Lower leg skin (tissue), 4 donors: ENCODE measurements around the gene MMD2. TPM values are rescaled to one million over a fixed set of nuclear protein-coding genes. Genes with fewer than 3 reads are reported as not detected.

ENCODE experiments used
- DNase-seq, 2 donors: peaks; one replicate each; pipeline ENCODE4 v3.0.0-alpha.2; 2019; ENCODE audit warnings: low spot score in 2 of 2
- H3K4me3 ChIP-seq: fragments of 200-600 bp; sonication (generic); 2 replicates; pipeline ENCODE4 v1.5.1; 2017; ENCODE audit warnings: mild to moderate bottlenecking, low read depth; ENCODE audit not compliant: poor library complexity, severe bottlenecking
- POLR2A ChIP-seq, 2 donors: fragments of 450-650 bp; IDR thresholded peaks; one replicate each; pipeline ENCODE4 v1.6.1; 2016 to 2017; ENCODE audit warnings: antibody characterized with exemption in 2 of 2, mild to moderate bottlenecking in 1 of 2, moderate library complexity in 1 of 2
- WGBS, 2 donors: methylation state at CpG; one replicate each; pipeline ENCODE4 v1.1.5; 2018; 5-methylcytosine and 5-hydroxymethylcytosine counted together
- intact Hi-C: fragments of 100-400 bp; cut with DNase I; formaldehyde crosslinking; loops from one replicate; pipeline ENCODE4 v1.15.0; 2023; ENCODE audit warnings: low total_unique reads
- total RNA-seq, 4 donors: library from RNA; depleted of rRNA; stranded (reverse); fragments of >200 nt; gene quantifications; one replicate each; pipeline ENCODE4 v1.1.0, GENCODE V29; 2016
- TF ChIP-seq, protein P1 (sequence below), 3 donors: fragments of 450-650 bp; IDR thresholded peaks; one replicate each; pipeline ENCODE4 v1.5.1; 2016; ENCODE audit warnings: antibody characterized with exemption in 3 of 3, mild to moderate bottlenecking in 3 of 3, moderate library complexity in 2 of 3

Gene MMD2
- total RNA-seq, 4 donors from 2014 or later, result not detected

GRCh38 chr7:4959893-4960292, 906 bp upstream of the MMD2 start:
- intact Hi-C loops, result no loop called here
- TF ChIP-seq POLR2A (IDR thresholded peaks at IDR 0.05), result no peak
- TF ChIP-seq, protein P1, sequence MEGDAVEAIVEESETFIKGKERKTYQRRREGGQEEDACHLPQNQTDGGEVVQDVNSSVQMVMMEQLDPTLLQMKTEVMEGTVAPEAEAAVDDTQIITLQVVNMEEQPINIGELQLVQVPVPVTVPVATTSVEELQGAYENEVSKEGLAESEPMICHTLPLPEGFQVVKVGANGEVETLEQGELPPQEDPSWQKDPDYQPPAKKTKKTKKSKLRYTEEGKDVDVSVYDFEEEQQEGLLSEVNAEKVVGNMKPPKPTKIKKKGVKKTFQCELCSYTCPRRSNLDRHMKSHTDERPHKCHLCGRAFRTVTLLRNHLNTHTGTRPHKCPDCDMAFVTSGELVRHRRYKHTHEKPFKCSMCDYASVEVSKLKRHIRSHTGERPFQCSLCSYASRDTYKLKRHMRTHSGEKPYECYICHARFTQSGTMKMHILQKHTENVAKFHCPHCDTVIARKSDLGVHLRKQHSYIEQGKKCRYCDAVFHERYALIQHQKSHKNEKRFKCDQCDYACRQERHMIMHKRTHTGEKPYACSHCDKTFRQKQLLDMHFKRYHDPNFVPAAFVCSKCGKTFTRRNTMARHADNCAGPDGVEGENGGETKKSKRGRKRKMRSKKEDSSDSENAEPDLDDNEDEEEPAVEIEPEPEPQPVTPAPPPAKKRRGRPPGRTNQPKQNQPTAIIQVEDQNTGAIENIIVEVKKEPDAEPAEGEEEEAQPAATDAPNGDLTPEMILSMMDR (IDR thresholded peaks at IDR 0.05), result no peak
- 57 to 62% methylated on average over 2 of the region's 4 CpGs for WGBS, 2 donors
- no peak overlapping the region for H3K4me3 ChIP-seq
- DNase-seq, result no peak

DNA sequence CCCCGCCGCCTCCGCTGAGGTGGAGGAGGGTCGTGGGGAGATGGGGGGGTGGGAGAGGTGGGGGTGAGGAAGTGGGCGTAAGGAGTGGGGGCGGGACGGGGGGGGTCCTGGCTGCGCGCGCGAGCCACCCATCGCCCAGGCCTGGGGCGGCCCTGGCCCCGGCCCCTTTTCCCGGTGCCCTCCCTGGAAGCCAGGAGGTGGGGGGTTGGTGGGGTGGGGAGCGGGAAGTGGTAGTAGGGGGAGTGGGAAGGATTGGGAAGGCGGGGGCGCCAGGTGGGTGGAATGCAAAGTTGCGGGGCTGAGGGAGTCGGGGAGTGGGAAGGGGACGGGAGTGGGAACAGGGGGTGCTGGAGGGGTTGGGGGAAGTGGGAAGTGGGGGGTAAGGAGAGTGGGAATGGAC, 319 bp upstream of the MMD2 start:
- H3K4me3 ChIP-seq, result no peak overlapping the region
- peak in 1 of 2 donors; percentile 59 for DNase-seq
- TF ChIP-seq, protein P1 (IDR thresholded peaks at IDR 0.05), result no peak
- no peak for TF ChIP-seq POLR2A (IDR thresholded peaks at IDR 0.05)
- WGBS, 2 donors, result 0% methylated on average over 1 to 10 of the region's 21 CpGs
- intact Hi-C loops, result no loop called here

DNA sequence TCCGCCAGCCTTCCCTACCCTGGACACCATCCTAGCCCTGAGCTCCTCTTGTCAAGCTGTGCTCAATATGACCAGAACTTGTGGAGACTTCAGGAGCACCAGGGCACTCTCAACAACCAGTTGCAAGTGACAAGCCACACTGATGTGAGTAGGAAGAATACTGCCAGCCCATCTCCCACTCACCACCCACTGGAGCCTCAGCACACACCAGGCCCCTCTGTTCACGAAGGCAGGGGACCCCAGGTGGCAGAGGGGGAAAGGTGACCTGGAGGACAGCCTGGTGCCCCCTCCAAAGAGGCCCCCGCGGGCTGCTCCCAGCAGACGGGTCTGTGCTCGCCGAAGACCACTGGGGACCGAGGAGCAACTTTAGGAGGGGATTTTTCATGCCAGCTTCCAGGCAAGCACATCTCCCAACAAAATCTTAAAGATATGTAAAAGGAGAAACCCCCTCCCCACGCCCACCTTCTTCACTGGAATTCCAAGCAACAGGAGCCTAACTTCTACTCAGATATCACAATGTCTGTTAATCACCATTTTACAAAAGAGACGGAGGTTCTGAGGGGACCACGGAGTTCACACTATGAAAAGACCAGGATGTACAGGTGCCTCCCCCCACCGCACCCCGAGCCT, 1.0 kb downstream of the MMD2 start:
- TF ChIP-seq, protein P1 (IDR thresholded peaks at IDR 0.05), result no peak
- no peak for TF ChIP-seq POLR2A (IDR thresholded peaks at IDR 0.05)
- DNase-seq, result no peak
- intact Hi-C loops, result no loop called here
- WGBS, 2 donors, result 26 to 29% methylated on average over 13 of the region's 13 CpGs
- H3K4me3 ChIP-seq, result no peak overlapping the region

- WGBS, 2 donors, result 35 to 45% methylated on average over 9 to 11 of the region's 11 CpGs
- no peak overlapping the region for H3K4me3 ChIP-seq
- no peak for TF ChIP-seq POLR2A (IDR thresholded peaks at IDR 0.05)
- TF ChIP-seq, protein P1 (IDR thresholded peaks at IDR 0.05), result no peak
- DNase-seq, result no peak
- intact Hi-C loops, result no loop called here
These were observed 6.9 kb downstream of the MMD2 start for GRCh38 chr7:4951903-4952636.

GRCh38 chr7:4951304-4951703, 7.7 kb downstream of the MMD2 start:
- intact Hi-C loops, result no loop called here
- WGBS, 2 donors, result 66 to 70% methylated on average over 5 of the region's 5 CpGs
- no peak overlapping the region for H3K4me3 ChIP-seq
- TF ChIP-seq POLR2A (IDR thresholded peaks at IDR 0.05), result no peak
- TF ChIP-seq, protein P1 (IDR thresholded peaks at IDR 0.05), result no peak
- DNase-seq, result no peak
